SK-N-SH (cell line): Measurements from ENCODE around the gene DUSP1. TPM values are rescaled to one million over a fixed set of nuclear protein-coding genes. Genes with fewer than 3 reads are reported as not detected.

Experiments used
- CTCF ChIA-PET: fragments of 300-600, 350-600 bp; formaldehyde crosslinking; extraction: SDS; loops from one replicate; lab custom pipeline; 2021; lab: Yijun Ruan, JAX
- POLR2A ChIA-PET: fragments of 350-600 bp; sonication (Branson Sonifier 250); formaldehyde crosslinking; extraction: SDS; loops from one replicate; lab custom pipeline; 2020; ENCODE audit warnings: antibody characterized with exemption, inconsistent platforms; lab: Yijun Ruan, JAX
- DNase-seq: peaks from one replicate; pipeline ENCODE4 v3.0.0; 2012
- H2AFZ ChIP-seq: fragments of 200-600 bp; sonication (generic); 2 replicates; pipeline ENCODE4 v1.8.1; 2016; ENCODE audit warnings: antibody characterized with exemption, mild to moderate bottlenecking, low read depth
- H3F3A ChIP-seq: fragments of 200-600 bp; sonication (generic); replicated peaks from 2 replicates; pipeline ENCODE3; 2016; ENCODE audit warnings: antibody characterized with exemption, mild to moderate bottlenecking; ENCODE audit not compliant: insufficient read depth
- H3K27ac ChIP-seq, 2 experiments: fragments of 200-500 bp in 1 of 2; fragments of 200-600 bp in 1 of 2; sonication (Bioruptor generic) in 1 of 2; sonication (generic), shearing (Covaris generic) in 1 of 2; 2 replicates each; pipeline versions ENCODE4 v1.5.1 to v1.6.1; 2014 to 2016; ENCODE audit warnings: low read depth in 2 of 2, inconsistent platforms in 1 of 2, low read length in 1 of 2, mild to moderate bottlenecking in 1 of 2, mixed read lengths in 1 of 2
- H3K27me3 ChIP-seq: fragments of 200-600 bp; sonication (generic), shearing (Covaris generic); 2 replicates; pipeline ENCODE4 v1.6.1; 2016; ENCODE audit warnings: mixed run types; ENCODE audit not compliant: insufficient read depth
- H3K36me3 ChIP-seq, 2 experiments: fragments of 200-500 bp in 1 of 2; fragments of 200-600 bp in 1 of 2; sonication (Bioruptor generic) in 1 of 2; sonication (generic) in 1 of 2; replicated peaks in 1 of 2; 2 replicates each; pipeline versions ENCODE3 to v1.5.1; 2014 to 2016; ENCODE audit warnings: low read length in 1 of 2, mild to moderate bottlenecking in 1 of 2; ENCODE audit not compliant: insufficient read depth in 2 of 2, control insufficient read depth in 1 of 2
- H3K4me1 ChIP-seq, 2 experiments: fragments of 200-500 bp in 1 of 2; fragments of 200-600 bp in 1 of 2; sonication (Bioruptor generic) in 1 of 2; sonication (generic), shearing (Covaris generic) in 1 of 2; 2 replicates each; pipeline versions ENCODE4 v1.5.1 to v1.6.1; 2014 to 2016; ENCODE audit warnings: low read depth in 1 of 2, low read length in 1 of 2, mixed run types in 1 of 2; ENCODE audit not compliant: insufficient read depth in 2 of 2, control insufficient read depth in 1 of 2
- H3K4me2 ChIP-seq: fragments of 200-600 bp; sonication (generic), shearing (Covaris generic); 2 replicates; pipeline ENCODE4 v1.6.1; 2017; ENCODE audit warnings: mixed run types
- H3K4me3 ChIP-seq, 2 experiments: fragments of 200-500 bp in 1 of 2; fragments of 200-600 bp in 1 of 2; sonication (Bioruptor generic) in 1 of 2; sonication (generic), shearing (Covaris generic) in 1 of 2; 2 replicates each; pipeline versions ENCODE4 v1.5.1 to v1.8.1; 2014 to 2016; ENCODE audit warnings: low read depth in 2 of 2, inconsistent platforms in 1 of 2, low read length in 1 of 2, mild to moderate bottlenecking in 1 of 2, mixed read lengths in 1 of 2, moderate library complexity in 1 of 2
- H3K79me2 ChIP-seq: fragments of 200-600 bp; sonication (generic); 2 replicates; pipeline ENCODE4 v1.8.1; 2017; ENCODE audit warnings: mild to moderate bottlenecking; ENCODE audit not compliant: insufficient read depth
- H3K9ac ChIP-seq: fragments of 200-600 bp; sonication (generic); 2 replicates; pipeline ENCODE4 v1.6.1; 2017; ENCODE audit warnings: mixed run types
- H3K9me2 ChIP-seq: fragments of 200-600 bp; sonication (generic); 2 replicates; pipeline ENCODE4 v1.6.1; 2017; ENCODE audit warnings: mixed run types
- H3K9me3 ChIP-seq: fragments of 200-600 bp; sonication (generic); 2 replicates; pipeline ENCODE4 v1.6.1; 2017; ENCODE audit warnings: mixed run types, mild to moderate bottlenecking, moderate library complexity
- H4K20me1 ChIP-seq: fragments of 200-600 bp; sonication (generic); 2 replicates; pipeline ENCODE4 v1.6.1; 2017; ENCODE audit warnings: mild to moderate bottlenecking, mixed run types; ENCODE audit not compliant: insufficient read depth
- GATA2 ChIP-seq: sonication (generic); formaldehyde crosslinking; IDR thresholded peaks from 2 replicates; pipeline ENCODE4 v1.5.0; 2020; ENCODE audit warnings: mild to moderate bottlenecking, missing genetic modification reagents
- RAD21 ChIP-seq: IDR thresholded peaks from 2 replicates; pipeline ENCODE4 v1.6.1; 2012; ENCODE audit warnings: mild to moderate bottlenecking, low read length
- RCOR1 ChIP-seq: fragments of 150-350 bp; IDR thresholded peaks from 2 replicates; pipeline ENCODE4 v1.6.1; 2017; ENCODE audit warnings: antibody characterized with exemption, low read length
- RXRA ChIP-seq: IDR thresholded peaks from 2 replicates; pipeline ENCODE4 v1.4.0; 2012; ENCODE audit warnings: low read depth, mild to moderate bottlenecking, borderline replicate concordance
- ZBTB33 ChIP-seq: IDR thresholded peaks from 2 replicates; pipeline ENCODE4 v1.4.0; 2012; ENCODE audit warnings: low read depth, borderline replicate concordance
- WGBS: methylation state at CpG from one replicate; pipeline ENCODE4 v1.1.6; 2017; ENCODE audit warnings: low lambda C conversion rate; 5-methylcytosine and 5-hydroxymethylcytosine counted together
- polyA plus RNA-seq, 3 experiments: library from polyadenylated mRNA; depleted of rRNA; stranded (reverse); fragments of >200 nt; gene quantifications; 2 replicates each; pipeline ENCODE4 v1.2.3, GENCODE V29; 2012
- TF ChIP-seq, protein P1 (sequence below): IDR thresholded peaks from 2 replicates; pipeline ENCODE4 v1.4.0; 2012; ENCODE audit warnings: low read depth, borderline replicate concordance
- TF ChIP-seq, protein P2 (sequence below): IDR thresholded peaks from 2 replicates; pipeline ENCODE4 v1.4.0; 2012; ENCODE audit warnings: low read depth

DUSP1 gene
- polyA plus RNA-seq, 1 of the 3 experiments (the other 2 are of a cell fraction), result 455 TPM

DNA sequence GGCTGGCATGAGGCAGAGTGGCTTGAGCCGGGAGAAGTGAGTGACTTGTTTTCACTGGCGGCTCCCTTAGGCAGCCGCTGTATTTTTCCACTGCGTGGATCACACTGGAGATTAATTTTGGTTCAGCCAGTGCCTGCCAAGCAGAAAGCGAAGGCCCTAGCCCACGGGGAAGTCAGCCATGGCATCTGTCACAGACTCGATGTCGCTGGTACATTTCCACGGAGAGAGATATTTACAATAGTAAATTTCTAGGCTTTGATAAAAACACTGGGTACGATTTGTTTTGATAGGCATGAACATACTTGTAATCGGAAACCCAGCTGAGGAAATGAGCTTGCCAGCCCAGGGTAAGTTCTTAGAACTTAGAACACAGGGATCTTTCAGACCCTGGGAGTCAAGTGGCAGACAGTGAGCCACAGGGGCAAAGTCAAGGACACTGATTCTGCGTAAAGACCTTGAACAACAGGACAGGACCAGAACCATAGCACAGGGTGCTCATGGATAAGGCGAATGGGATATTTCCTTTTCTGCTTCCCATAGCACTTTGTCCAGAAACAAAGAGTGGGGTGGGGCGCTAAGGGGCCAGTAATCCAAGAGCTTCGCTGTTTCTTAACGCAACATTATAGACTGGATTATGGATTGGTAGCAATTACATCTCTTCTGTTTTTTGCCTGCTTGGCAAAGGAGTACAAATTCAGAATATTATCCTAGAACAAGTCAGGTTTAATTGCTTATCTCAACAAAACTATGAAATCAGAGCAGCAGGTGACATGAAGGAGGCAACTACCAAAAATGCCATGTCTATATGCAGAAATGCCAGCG lies 4.5 kb downstream of the DUSP1 start (continued):
- TF ChIP-seq, protein P1, sequence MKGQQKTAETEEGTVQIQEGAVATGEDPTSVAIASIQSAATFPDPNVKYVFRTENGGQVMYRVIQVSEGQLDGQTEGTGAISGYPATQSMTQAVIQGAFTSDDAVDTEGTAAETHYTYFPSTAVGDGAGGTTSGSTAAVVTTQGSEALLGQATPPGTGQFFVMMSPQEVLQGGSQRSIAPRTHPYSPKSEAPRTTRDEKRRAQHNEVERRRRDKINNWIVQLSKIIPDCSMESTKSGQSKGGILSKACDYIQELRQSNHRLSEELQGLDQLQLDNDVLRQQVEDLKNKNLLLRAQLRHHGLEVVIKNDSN, result no peak
- TF ChIP-seq, protein P2, sequence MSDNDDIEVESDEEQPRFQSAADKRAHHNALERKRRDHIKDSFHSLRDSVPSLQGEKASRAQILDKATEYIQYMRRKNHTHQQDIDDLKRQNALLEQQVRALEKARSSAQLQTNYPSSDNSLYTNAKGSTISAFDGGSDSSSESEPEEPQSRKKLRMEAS, result no peak
- TF ChIP-seq GATA2 (no peak), ZBTB33 (no peak)

DNA sequence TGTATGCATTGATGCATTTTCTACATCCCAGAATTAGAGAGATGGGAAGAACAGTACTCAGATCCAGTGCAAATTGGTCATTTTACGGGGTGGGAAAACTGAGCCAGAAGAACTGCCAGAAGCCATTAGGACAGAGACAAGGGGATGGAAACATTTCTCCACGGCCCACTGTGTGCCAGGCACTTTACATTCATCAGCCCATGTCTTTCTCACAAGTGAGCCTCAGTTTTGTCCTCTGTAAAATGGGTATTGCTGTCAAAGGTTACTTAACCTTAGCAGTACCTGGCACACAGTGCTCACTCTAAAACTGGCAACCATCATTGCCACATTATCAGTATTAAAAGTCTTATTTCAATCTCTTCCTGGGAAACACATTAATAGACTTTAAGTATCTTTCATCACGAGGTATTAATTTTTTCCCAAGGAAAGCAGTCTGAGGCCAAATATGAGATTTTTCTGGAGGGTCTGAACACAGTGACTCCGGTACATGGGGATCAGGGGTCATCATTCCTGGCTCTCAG lies 5.2 kb downstream of the DUSP1 start:
- POLR2A ChIA-PET, result interaction anchor here (1.0 to 1.2 kb wide), 2 partner anchors 51 to 193 kb away, joined by 3 to 5 read pairs; partner anchors contain the start of gene RPL26L1
- Histone ChIP-seq H3K27ac (peak overlapping the region; percentile 98 to 100), H4K20me1 (peaks cover 50% of the 10 kb centered on the region), H3K4me3 (peak overlapping the region in 1 of 2 experiments; percentile 20; a peak in 3 of 4 replicates), H3K27me3 (no peaks in the 10 kb centered on the region), H3K36me3 (peaks cover 21 to 29% of the 10 kb centered on the region in 2 experiments), H3F3A (peaks cover 59% of the 10 kb centered on the region), H3K9me3 (no peaks in the 10 kb centered on the region), H3K79me2 (peaks cover 42% of the 10 kb centered on the region), H3K4me1 (peaks cover 4 to 37% of the 10 kb centered on the region in 2 experiments; a peak in 2 of 4 replicates), H3K9me2 (no peaks in the 10 kb centered on the region), H3K4me2 (peak overlapping the region; percentile 95; the same call in 1 of the 2 replicates), H2AFZ (no peak overlapping the region), H3K9ac (peak overlapping the region; percentile 96)
- WGBS, result 32% methylated on average over 4 of the region's 4 CpGs
- TF ChIP-seq RXRA (no peak), RAD21 (0 out of 2 replicates have a peak, but pooled peaks have one; percentile 1), RCOR1 (peak; percentile 63; the same call in 1 of the 2 replicates)
- DNase-seq, result no peak
- CTCF ChIA-PET, result interaction anchor here (0.6 to 2.4 kb wide), 6 partner anchors 34 to 95 kb away, joined by 3 to 22 read pairs (median 4); no protein-coding TSS in a partner anchor
